ENCODE results near the gene SLC4A2.

SLC4A2 gene

GRCh38 chr7:151091988-151092387 is 32.6 kb downstream of the SLC4A2 start:
- DNase-seq (ENCODE audit: low read depth), result no peak
- H3K4me3 ChIP-seq (replicated peaks; ENCODE audit: low read depth, low read length), result no peak overlapping the region
- TF ChIP-seq, protein P1, sequence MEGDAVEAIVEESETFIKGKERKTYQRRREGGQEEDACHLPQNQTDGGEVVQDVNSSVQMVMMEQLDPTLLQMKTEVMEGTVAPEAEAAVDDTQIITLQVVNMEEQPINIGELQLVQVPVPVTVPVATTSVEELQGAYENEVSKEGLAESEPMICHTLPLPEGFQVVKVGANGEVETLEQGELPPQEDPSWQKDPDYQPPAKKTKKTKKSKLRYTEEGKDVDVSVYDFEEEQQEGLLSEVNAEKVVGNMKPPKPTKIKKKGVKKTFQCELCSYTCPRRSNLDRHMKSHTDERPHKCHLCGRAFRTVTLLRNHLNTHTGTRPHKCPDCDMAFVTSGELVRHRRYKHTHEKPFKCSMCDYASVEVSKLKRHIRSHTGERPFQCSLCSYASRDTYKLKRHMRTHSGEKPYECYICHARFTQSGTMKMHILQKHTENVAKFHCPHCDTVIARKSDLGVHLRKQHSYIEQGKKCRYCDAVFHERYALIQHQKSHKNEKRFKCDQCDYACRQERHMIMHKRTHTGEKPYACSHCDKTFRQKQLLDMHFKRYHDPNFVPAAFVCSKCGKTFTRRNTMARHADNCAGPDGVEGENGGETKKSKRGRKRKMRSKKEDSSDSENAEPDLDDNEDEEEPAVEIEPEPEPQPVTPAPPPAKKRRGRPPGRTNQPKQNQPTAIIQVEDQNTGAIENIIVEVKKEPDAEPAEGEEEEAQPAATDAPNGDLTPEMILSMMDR (IDR thresholded peaks at IDR 0.05; ENCODE audit: low read length, missing control alignments), result no peak

- H3K4me3 ChIP-seq (replicated peaks; ENCODE audit: low read depth, low read length), result no peak overlapping the region
- TF ChIP-seq, protein P1 (IDR thresholded peaks at IDR 0.05; ENCODE audit: low read length, missing control alignments), result no peak
- DNase-seq (ENCODE audit: low read depth), result no peak
Observed at GRCh38 chr7:151093748-151094147, 34.4 kb downstream of the SLC4A2 start.

DNA sequence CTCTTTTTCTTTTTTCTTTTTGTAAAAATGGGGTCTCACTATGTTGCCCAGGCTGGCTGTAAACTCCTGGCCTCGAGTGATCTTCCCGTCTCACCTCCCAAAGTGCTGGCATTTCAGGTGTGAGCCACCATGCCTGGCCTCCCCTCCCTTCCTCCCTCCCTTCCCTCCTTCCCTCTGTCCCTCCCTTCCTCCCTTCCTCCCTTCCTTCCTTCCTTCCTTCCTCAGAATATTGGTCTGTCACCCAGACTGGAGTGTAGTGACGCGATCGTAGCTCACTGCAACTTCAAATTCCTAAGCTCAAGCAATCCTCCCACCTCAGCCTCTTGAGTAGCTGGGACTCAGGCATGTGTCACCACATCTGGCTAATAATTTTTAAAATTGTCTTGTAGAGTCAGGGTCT is 35.3 kb downstream of the SLC4A2 start:
- TF ChIP-seq, protein P1 (IDR thresholded peaks at IDR 0.05; ENCODE audit: low read length, missing control alignments), result no peak
- no peak for DNase-seq (ENCODE audit: low read depth)
- no peak overlapping the region for H3K4me3 ChIP-seq (replicated peaks; ENCODE audit: low read depth, low read length)

DNA sequence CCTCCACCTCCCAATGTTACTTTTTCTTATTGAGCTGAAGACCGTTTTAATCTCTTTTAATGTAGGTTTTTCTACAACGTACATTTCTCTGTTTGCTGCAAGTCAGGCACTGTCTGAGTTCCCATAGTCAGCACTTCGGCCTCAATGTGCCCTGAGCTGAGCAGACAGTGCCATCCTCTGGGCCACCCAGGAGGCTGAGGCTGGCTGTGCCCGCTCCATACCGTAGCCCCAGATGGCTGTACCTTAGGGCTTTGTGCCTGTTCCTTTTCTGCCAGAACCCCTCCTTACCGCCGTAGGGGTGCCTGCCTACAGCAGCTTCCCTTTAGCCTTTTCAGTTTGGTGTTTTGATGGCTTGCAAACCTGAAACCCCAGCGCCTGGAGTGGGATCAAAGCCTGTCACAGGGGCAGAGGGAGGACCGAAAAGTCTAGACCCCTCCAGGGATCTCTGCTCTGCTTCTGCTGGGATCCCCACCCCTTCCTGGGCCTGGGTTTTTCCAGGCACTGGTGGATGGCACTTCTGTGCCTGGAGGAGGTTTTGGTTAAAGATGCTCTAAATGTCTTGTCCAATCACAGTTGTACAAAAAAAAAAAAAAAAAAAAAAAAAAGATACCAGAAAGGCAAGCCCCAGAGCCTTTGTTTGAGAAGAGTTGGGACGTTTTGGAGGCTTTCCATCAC is 35.9 kb downstream of the SLC4A2 start:
- TF ChIP-seq, protein P1 (IDR thresholded peaks at IDR 0.05; ENCODE audit: low read length, missing control alignments), result no peak
- H3K4me3 ChIP-seq (replicated peaks; ENCODE audit: low read depth, low read length), result no peak overlapping the region
- no peak for DNase-seq (ENCODE audit: low read depth)

- TF ChIP-seq, protein P1 (IDR thresholded peaks at IDR 0.05; ENCODE audit: low read length, missing control alignments), result no peak
- no peak for DNase-seq (ENCODE audit: low read depth)
- no peak overlapping the region for H3K4me3 ChIP-seq (replicated peaks; ENCODE audit: low read depth, low read length)
Observed at GRCh38 chr7:151095828-151096475, 36.6 kb downstream of the SLC4A2 start.

- DNase-seq (ENCODE audit: low read depth), result no peak
- TF ChIP-seq, protein P1 (IDR thresholded peaks at IDR 0.05; ENCODE audit: low read length, missing control alignments), result no peak
Observed at GRCh38 chr7:151099486-151100211, 40.3 kb downstream of the SLC4A2 start.

More at GRCh38 chr7:151099486-151100211, 40.3 kb downstream of the SLC4A2 start:
- no peak overlapping the region for H3K4me3 ChIP-seq (replicated peaks; ENCODE audit: low read depth, low read length)
